ENCODE results near the gene ZBTB7C.

Gene ZBTB7C

DNA sequence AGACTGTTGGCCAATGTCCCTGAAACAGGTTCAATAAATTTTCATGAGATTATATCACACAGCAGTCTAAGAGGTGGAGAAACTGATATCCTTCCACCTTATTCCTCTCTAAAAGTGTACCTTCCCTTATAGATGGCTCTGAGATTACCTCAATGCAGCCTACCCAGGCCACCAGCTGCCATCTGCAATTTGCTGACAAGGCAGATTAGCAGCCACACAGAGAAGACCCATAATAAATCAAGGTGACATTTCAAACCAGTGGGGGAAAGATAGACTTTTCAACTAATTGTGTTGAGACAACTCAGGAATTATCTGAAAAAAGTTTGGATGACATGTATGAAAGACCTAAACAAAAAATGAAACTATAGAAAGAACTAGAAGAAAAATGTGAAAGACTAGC, 43.2 kb downstream of the ZBTB7C start:
- Histone ChIP-seq H3K9me3 (ENCODE audit: low read length) (no peaks in the 10 kb centered on the region), H2AFZ (ENCODE audit: low read depth, low read length) (no peak overlapping the region), H3K4me1 (ENCODE audit: insufficient read depth, low read length) (no peaks in the 10 kb centered on the region), H3K4me3 (ENCODE audit: low read length) (no peak overlapping the region), H3K36me3 (ENCODE audit: insufficient read depth, low read length) (no peaks in the 10 kb centered on the region), H3K27me3 (ENCODE audit: insufficient read depth, low read length) (no peaks in the 10 kb centered on the region)

DNA sequence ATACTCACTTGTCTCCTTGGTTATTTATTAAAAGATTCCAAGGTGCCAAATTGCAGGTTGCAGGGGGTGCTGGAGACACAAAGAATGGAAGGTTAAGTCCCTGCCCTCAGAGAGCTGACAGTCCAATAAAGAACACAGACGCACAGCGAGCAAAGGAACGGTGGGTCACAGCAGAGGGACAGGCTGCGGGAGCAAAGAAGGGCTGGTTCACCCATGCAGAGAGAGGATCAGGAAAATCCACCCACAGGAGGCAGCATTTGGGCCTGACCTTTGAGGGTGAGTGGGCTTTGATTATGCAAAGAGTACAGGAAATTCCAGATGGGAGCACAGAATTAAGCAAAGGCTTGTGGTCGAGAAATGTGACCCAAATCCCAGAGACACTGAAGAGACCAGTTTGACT, 45.0 kb downstream of the ZBTB7C start:
- no peaks in the 10 kb centered on the region for H3K9me3 ChIP-seq (ENCODE audit: low read length)
- no peak overlapping the region for H2AFZ ChIP-seq (ENCODE audit: low read depth, low read length)

DNA sequence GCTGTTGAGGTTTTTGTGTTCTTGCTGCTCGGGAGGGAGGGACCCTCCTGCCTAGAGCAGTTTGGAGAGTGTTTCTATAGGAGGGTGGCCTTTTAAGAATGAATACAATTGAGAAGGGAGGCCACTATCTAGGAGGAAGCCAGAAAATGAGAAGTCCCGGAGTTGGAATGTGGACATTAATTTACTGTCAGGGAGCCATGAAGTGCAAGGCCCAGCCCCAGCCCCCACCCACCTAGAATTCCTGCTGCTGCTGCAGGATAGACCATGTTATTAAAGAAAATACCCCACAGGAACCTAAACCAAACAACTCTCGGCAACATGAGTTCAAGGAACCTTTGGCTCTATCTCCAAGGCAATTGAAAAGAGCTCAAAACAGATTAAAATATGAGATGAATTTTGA, 46.0 kb downstream of the ZBTB7C start:
- no peaks in the 10 kb centered on the region for H3K9me3 ChIP-seq (ENCODE audit: low read length)
- no peak overlapping the region for H3K4me3 ChIP-seq (ENCODE audit: low read length)
- H2AFZ ChIP-seq (ENCODE audit: low read depth, low read length): no peak overlapping the region
- no peaks in the 10 kb centered on the region for H3K4me1 ChIP-seq (ENCODE audit: insufficient read depth, low read length)
- H3K36me3 ChIP-seq (ENCODE audit: insufficient read depth, low read length): no peaks in the 10 kb centered on the region
- H3K27me3 ChIP-seq (ENCODE audit: insufficient read depth, low read length): no peaks in the 10 kb centered on the region

More for the DNA sequence above, 45.0 kb downstream of the ZBTB7C start:
- no peak overlapping the region for H3K4me3 ChIP-seq (ENCODE audit: low read length)
- no peaks in the 10 kb centered on the region for H3K36me3 ChIP-seq (ENCODE audit: insufficient read depth, low read length)
- no peaks in the 10 kb centered on the region for H3K4me1 ChIP-seq (ENCODE audit: insufficient read depth, low read length)
- no peaks in the 10 kb centered on the region for H3K27me3 ChIP-seq (ENCODE audit: insufficient read depth, low read length)

DNA sequence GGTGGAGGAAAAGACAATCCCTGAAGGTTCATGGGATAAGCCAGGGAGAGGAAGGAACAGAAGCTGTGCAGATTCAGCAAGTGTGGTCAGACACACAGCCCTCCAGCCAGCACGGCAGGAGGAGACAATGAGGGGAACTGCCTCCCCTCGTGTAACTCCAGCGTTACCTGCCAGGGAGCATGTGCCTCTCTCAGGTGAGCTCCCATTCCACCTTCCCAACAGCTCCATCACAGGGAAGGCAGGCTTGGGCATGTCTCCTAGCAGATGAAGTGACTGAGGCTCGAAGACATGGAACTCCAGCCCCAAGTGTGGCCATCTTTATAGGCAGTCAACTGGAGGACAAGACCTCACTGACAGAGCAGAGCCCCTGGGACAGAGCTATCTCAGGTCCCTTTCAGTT, 47.4 kb downstream of the ZBTB7C start:
- Histone ChIP-seq H3K36me3 (ENCODE audit: insufficient read depth, low read length) (no peaks in the 10 kb centered on the region), H3K4me3 (ENCODE audit: low read length) (no peak overlapping the region), H2AFZ (ENCODE audit: low read depth, low read length) (no peak overlapping the region), H3K27me3 (ENCODE audit: insufficient read depth, low read length) (no peaks in the 10 kb centered on the region), H3K4me1 (ENCODE audit: insufficient read depth, low read length) (no peaks in the 10 kb centered on the region), H3K9me3 (ENCODE audit: low read length) (no peaks in the 10 kb centered on the region)

DNA sequence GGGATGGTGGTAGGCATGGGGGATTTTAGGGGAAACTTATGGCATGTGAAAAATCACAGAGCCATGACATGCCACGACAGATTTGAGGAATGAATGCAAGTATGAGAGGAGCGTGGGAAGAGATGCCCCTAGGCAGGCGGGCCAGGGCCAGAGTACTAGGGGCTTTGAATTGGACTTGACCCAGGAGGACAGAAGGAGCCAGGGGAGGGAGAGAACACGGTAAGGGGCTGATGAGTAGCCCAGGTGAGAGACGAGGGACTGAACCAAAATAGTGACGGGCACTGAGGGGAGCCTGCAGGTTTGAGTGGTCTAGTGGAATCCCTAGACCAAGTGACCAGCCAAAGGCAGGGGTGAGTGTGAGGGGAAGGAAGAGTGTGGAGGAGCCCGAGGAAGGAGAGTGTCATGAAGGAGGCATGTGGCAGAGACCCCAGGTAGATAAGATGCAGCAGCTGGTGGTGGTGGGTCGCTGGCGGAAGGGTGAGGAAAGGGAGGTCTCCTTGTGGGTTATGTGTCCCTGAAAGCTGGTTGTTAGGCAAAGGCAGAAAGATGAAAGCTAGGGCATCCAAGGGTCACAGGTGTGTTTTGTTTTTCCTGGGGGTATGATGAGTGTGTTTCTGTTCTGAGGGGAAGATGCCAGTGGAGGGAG, 48.7 kb downstream of the ZBTB7C start:
- H3K36me3 ChIP-seq (ENCODE audit: insufficient read depth, low read length): no peaks in the 10 kb centered on the region
- no peaks in the 10 kb centered on the region for H3K9me3 ChIP-seq (ENCODE audit: low read length)
- no peaks in the 10 kb centered on the region for H3K4me1 ChIP-seq (ENCODE audit: insufficient read depth, low read length)
- no peaks in the 10 kb centered on the region for H3K27me3 ChIP-seq (ENCODE audit: insufficient read depth, low read length)
- no peak overlapping the region for H2AFZ ChIP-seq (ENCODE audit: low read depth, low read length)
- H3K4me3 ChIP-seq (ENCODE audit: low read length): no peak overlapping the region

DNA sequence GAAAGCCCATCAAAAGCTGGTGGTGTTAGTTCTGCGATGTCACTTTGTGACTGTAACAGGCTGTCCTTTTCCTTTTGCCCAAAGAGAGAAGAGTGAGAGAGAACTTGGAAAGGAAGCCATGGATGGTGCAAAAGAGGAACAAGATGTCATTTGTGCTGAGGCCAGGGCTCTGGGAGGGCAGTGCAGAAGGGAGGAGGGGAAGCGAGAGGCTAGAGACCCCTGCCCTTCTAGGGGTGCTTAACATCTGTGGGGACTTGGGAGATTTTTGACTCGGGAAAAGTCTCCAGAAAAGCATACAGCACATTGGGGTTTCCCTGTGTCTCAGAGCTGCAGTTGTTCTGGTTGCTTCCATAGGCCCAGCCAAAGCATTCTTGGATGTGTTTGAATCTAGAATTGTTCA, 49.6 kb downstream of the ZBTB7C start:
- Histone ChIP-seq H3K36me3 (ENCODE audit: insufficient read depth, low read length) (no peaks in the 10 kb centered on the region), H2AFZ (ENCODE audit: low read depth, low read length) (no peak overlapping the region), H3K4me1 (ENCODE audit: insufficient read depth, low read length) (no peaks in the 10 kb centered on the region), H3K4me3 (ENCODE audit: low read length) (no peak overlapping the region), H3K9me3 (ENCODE audit: low read length) (no peaks in the 10 kb centered on the region), H3K27me3 (ENCODE audit: insufficient read depth, low read length) (no peaks in the 10 kb centered on the region)

DNA sequence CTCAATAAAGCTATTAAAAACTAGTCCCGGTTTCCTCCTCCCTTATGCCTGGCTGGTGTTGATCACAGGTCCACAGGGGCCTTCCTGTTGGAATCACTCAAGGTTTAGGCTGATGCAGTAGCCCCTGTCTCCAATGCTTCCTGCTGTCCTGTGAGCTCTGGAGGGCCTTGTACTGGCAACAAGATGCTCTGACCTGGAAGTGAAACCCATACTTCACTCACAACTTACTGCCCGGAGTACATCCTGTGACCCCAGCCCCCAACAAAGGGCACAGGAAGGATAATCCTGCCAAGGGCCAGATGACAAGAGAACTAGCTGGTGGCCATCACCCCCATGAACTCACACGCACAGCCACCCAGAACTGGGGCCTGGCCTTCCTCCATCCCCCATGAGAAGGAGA, 50.3 kb downstream of the ZBTB7C start:
- Histone ChIP-seq H3K4me3 (ENCODE audit: low read length) (no peak overlapping the region), H3K9me3 (ENCODE audit: low read length) (no peaks in the 10 kb centered on the region), H3K36me3 (ENCODE audit: insufficient read depth, low read length) (no peaks in the 10 kb centered on the region), H2AFZ (ENCODE audit: low read depth, low read length) (no peak overlapping the region), H3K27me3 (ENCODE audit: insufficient read depth, low read length) (no peaks in the 10 kb centered on the region), H3K4me1 (ENCODE audit: insufficient read depth, low read length) (no peaks in the 10 kb centered on the region)

DNA sequence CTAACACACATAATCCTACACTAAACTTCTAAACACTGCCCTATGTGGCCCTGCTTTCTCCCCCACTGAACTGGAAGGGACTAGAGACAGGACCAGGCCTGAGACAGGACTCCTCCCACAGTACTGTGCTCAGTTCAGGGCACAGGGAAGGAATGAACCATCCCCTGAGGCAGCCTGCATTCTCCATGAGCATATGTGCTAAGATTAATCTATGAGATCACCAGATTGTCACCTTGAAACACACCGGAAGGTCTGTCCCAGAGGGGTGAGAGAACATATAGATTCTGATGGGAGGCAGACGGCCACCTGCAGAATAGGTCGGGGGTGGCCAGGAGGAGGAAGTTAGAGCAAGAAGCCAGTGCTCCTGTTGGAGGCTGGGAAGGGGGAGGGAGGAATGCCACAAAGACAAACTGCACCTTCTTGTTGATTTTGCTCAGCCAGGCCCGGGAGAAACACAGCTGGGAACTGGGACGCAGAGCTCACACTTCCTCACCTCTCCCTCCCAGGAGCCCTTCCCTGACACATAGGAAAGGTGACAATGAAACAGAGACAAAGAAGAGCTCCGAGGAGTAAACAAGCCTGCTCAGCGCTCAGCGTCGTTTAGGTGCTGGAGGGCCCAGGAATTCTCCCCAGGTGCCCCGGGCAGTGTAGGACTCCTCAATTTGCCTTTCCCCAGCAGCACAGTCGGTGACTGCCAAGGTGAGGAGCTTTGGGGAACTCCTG, 52.1 kb downstream of the ZBTB7C start:
- Histone ChIP-seq H3K9me3 (ENCODE audit: low read length) (no peaks in the 10 kb centered on the region), H3K4me3 (ENCODE audit: low read length) (no peak overlapping the region), H3K4me1 (ENCODE audit: insufficient read depth, low read length) (no peaks in the 10 kb centered on the region), H3K36me3 (ENCODE audit: insufficient read depth, low read length) (no peaks in the 10 kb centered on the region), H2AFZ (ENCODE audit: low read depth, low read length) (no peak overlapping the region), H3K27me3 (ENCODE audit: insufficient read depth, low read length) (no peaks in the 10 kb centered on the region)

DNA sequence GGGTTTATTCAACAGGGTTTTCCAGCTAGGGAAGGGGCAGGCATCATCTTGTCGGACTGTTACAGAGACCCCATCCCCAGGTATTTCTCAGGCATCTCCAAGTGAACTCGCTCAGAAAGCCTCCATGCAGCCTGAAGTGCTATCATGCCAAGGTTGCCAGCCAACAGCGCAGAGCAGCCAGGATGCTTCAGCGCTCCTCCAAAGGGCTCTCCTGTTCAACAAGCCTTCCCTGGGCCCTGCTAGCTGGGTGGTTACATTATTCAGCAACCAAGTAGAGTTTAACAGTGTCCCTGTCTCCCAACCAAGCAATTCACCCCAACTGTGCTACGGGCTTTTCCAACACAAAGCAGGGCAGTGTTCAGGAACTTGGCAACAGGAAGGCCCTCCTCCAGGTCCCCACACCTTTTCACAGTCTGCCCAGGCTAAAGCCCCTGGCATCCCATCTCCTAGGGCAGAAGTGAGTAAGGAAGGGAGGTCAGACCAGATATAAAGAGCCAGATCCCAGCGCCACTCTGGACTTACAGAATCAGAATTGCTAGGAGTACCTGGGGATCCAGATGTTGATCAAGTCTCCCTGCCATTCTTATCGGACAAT, 52.9 kb downstream of the ZBTB7C start:
- Histone ChIP-seq H3K4me1 (ENCODE audit: insufficient read depth, low read length) (no peaks in the 10 kb centered on the region), H3K27me3 (ENCODE audit: insufficient read depth, low read length) (no peaks in the 10 kb centered on the region), H3K9me3 (ENCODE audit: low read length) (no peaks in the 10 kb centered on the region), H2AFZ (ENCODE audit: low read depth, low read length) (no peak overlapping the region), H3K36me3 (ENCODE audit: insufficient read depth, low read length) (no peaks in the 10 kb centered on the region), H3K4me3 (ENCODE audit: low read length) (no peak overlapping the region)

DNA sequence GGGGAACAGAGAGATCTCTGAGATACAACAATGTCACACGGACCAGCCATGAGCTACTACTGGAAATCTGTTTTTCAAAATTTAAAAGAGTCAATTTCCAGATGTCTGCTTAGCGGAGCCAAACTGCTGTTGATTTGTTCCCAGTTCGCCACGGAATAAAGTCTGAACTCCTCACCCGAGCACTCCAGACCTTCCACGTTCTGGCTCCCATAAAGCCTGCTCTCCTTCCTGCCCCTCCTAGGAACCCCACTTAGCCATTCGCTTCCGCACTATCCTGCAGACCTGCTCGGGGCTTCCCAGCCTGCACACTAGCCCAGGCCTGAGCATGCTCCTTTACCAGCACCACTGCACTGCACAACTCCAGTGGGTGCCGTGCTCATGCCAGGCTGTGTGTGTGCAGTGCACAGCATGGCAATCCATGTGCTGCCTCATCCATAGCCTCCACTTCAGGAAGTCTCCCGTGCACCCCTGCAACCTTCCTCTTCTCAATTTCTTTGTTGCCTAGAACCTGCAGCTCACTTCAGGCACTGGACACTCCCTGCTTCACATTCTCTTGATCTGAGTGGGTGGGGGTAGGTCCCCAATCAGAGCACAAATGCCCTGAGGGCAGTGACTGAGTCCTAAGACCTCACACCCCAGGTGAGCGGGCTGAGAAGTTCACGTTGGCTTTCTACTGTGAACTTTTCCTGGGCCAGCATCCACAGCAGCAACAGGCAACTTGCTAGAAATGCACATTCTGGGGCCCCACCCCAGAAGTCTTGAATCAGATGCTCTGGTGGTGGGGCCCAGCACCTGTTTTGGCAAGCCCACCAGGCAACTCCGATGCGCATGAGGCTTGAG, 53.7 kb downstream of the ZBTB7C start:
- H3K4me1 ChIP-seq (ENCODE audit: insufficient read depth, low read length): no peaks in the 10 kb centered on the region
- no peak overlapping the region for H2AFZ ChIP-seq (ENCODE audit: low read depth, low read length)
- H3K36me3 ChIP-seq (ENCODE audit: insufficient read depth, low read length): no peaks in the 10 kb centered on the region
- H3K4me3 ChIP-seq (ENCODE audit: low read length): no peak overlapping the region
- no peaks in the 10 kb centered on the region for H3K9me3 ChIP-seq (ENCODE audit: low read length)
- no peaks in the 10 kb centered on the region for H3K27me3 ChIP-seq (ENCODE audit: insufficient read depth, low read length)

DNA sequence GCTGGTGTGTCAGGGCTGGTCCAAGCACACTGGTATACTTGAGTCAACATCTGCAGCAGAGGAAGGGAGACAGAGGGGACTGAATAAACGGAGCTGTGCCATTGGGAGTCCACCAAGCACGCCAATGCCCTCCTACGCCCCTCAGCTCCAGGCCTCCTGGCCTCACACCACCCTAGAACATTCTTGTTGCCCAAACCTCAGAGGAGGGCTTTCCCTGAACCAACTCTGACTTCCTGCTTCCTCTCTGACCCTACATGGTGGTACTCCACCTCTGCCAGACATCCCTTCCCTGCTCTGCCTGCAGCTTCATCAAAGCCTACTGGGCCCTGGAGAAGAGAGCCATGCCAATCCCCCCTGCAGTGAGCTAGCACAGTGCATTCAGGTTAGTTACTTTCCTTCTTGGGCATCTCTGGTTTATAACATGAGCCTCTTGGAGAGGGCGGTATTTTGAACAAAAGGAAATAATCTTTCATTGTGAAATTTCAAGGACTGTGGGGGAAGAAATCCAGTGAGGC, 54.4 kb downstream of the ZBTB7C start:
- Histone ChIP-seq H2AFZ (ENCODE audit: low read depth, low read length) (no peak overlapping the region), H3K4me3 (ENCODE audit: low read length) (no peak overlapping the region), H3K27me3 (ENCODE audit: insufficient read depth, low read length) (no peaks in the 10 kb centered on the region), H3K36me3 (ENCODE audit: insufficient read depth, low read length) (no peaks in the 10 kb centered on the region), H3K9me3 (ENCODE audit: low read length) (no peaks in the 10 kb centered on the region), H3K4me1 (ENCODE audit: insufficient read depth, low read length) (no peaks in the 10 kb centered on the region)

DNA sequence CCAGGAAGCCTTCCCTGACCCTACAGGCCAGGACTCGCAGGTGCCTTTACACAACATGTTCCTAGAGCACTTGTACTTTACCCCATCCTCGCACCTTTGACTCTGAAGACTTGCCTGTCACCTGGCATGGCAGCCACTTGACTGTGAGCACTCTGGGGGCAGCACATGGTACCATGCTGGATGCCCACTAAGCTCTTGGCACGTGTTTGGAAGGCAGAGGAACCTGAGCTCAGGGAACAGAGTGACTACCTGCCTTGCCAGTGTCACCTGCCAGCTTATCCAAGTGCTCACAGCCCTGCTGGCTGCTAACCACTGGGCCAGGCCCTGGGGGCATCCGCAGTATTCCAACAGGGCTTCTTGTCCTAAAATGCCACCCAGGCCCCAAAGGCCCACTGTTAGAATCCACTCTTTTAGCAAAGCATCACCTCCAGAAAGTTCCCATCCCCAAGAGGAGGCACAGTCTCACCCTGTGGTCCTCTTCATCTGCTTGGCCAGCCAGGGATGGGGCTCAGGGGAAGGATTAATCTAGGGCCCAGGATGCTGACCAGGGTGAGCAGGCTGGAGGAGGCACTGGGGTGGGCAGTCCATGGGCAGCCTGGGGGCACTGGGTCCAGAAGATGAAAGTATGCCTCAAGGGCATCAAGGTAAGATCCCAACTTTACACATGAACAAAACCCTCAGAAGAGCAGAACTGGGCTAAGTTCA, 57.0 kb downstream of the ZBTB7C start:
- no peak overlapping the region for H2AFZ ChIP-seq (ENCODE audit: low read depth, low read length)
- no peaks in the 10 kb centered on the region for H3K27me3 ChIP-seq (ENCODE audit: insufficient read depth, low read length)
- H3K4me1 ChIP-seq (ENCODE audit: insufficient read depth, low read length): no peaks in the 10 kb centered on the region
- no peaks in the 10 kb centered on the region for H3K9me3 ChIP-seq (ENCODE audit: low read length)
- no peaks in the 10 kb centered on the region for H3K36me3 ChIP-seq (ENCODE audit: insufficient read depth, low read length)
- no peak overlapping the region for H3K4me3 ChIP-seq (ENCODE audit: low read length)
